Left cardiac atrium (tissue), 4 donors: Measurements from ENCODE around the gene FBLN7. TPM values are rescaled to one million over a fixed set of nuclear protein-coding genes. Genes with fewer than 3 reads are reported as not detected.
A peak's percentile ranks its signal among the peaks of the same experiment; 100 is the strongest.
"Not testable (repeated sequence)": the region's sequence is repeated elsewhere in the genome, so short reads cannot be mapped to it uniquely, and the experiment has no call there.

ENCODE experiments used
- ATAC-seq, 2 donors: fragments of 200-7000 bp; cut with Tn5 transposase; one replicate each; pipeline ENCODE4 v1.9.1; 2020; ENCODE audit warnings: mild to moderate bottlenecking in 2 of 2, moderate library complexity in 2 of 2
- DNase-seq: peaks from one replicate; pipeline ENCODE4 v3.0.0-alpha.2; 2020
- intact Hi-C, 2 donors: fragments of 100-400 bp; cut with DNase I; formaldehyde crosslinking; loops; one replicate each; pipeline versions ENCODE4 v1.14.1 to v1.15.1; 2022 to 2023
- long read RNA-seq: library from polyadenylated mRNA; unstranded; transcript quantifications from one replicate; pipeline ENCODE4 v2.0.0, GENCODE V29; 2021
- total RNA-seq, 2 donors: library from RNA; stranded (reverse); fragmentation: NEBNext Ultra II Directional; extraction: Animal tissue kit (Norgen Biotek cat#: 25700); gene quantifications; one replicate each; pipeline ENCODE4 v1.2.1, GENCODE V29; 2021
- donor health status: DM: no; HTN: yes; CAD: no.
- donor health status: DM: no; HTN: yes; CAD: no; lungs with severe emphysema.
- donor health status: DM: yes; HTN: yes; CAD: no.
- donor health status: Dilated cardiomyopathy.

Gene FBLN7, protein sequence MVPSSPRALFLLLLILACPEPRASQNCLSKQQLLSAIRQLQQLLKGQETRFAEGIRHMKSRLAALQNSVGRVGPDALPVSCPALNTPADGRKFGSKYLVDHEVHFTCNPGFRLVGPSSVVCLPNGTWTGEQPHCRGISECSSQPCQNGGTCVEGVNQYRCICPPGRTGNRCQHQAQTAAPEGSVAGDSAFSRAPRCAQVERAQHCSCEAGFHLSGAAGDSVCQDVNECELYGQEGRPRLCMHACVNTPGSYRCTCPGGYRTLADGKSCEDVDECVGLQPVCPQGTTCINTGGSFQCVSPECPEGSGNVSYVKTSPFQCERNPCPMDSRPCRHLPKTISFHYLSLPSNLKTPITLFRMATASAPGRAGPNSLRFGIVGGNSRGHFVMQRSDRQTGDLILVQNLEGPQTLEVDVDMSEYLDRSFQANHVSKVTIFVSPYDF
- 1 to 10 TPM; 1.1 to 2.3 TPM for total RNA-seq
- long read RNA-seq, partial matches to known transcripts, result 0 of 1 reads
- long read RNA-seq, other reads (novel, unspliced or antisense), result 1 of 1 reads

- ATAC-seq, result peak; percentile 63 to 74
- intact Hi-C loops, result no loop called here
These were observed at the start of gene FBLN7 for GRCh38 chr2:112138159-112139032. TSS of gene FBLN7 (plus strand) at chr2:112138385. CDS start at chr2:112138656, 271 bp downstream.

GRCh38 chr2:112089375-112089774, 48.8 kb upstream of the FBLN7 start:
- ATAC-seq (no peak), DNase-seq (no peak)
- intact Hi-C loops, result no loop called here

More at GRCh38 chr2:112138159-112139032, at the start of gene FBLN7:
- no peak for DNase-seq

DNA sequence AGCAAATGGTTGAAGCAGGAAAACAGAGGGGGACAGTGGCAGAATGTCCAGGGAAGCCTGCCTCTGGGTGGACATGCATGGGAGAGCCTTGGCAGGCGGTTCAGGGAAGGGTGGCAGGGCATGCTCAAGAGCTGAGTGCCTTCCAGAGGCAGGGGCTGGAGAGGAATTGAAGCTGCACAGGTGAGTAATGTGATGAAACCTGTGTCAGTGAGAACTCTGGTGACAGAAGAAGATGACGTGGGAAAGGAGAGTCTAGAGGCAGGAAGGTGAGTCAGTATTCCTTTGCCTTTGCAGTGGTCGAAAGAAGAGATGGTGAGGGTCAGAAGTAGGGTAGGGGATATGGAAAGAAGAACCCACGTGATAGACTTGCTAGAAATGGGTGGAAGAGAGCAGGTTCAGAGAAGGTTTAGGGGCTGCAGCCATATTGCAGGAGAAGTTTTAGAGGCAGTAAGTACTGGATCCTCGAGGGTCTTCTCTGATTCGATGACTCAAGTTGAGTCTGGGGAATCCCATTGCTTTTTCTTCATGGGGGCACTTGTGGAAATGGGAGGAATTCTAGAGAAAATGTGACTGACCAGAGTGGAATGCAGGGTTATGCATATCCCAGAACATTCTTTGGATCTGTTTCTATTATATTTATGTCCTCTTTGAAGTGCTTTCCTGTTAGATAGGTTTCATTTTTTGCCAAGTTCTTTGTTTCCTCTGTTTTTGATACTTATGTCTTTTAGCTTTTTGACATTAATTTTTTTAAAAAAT, 45.7 kb upstream of the FBLN7 start:
- no peak for DNase-seq
- no peak for ATAC-seq
- intact Hi-C loops, result no loop called here

DNA sequence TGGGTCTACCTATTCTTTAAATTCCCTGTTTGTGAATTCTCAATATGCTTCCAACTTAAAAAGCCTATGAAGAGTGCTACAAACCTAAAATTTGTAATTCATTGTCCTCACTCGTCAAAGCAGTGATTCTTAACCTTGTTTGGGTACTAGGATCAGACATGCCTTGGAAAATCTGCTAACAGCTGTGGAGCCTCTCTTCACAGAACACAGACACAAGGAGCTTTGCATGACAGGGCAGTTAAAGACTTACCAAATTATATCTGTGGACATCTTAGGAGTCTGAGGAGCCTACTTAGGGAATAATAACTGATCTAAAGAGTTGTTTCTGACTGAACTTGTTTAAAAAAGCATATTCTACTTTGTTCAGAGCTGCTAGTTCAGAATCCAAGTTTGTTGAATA, 45.0 kb upstream of the FBLN7 start:
- intact Hi-C loops, result no loop called here
- DNase-seq (no peak), ATAC-seq (no peak)

- intact Hi-C loops, result no loop called here
These were observed 42.5 kb upstream of the FBLN7 start for GRCh38 chr2:112095681-112096080.

DNA sequence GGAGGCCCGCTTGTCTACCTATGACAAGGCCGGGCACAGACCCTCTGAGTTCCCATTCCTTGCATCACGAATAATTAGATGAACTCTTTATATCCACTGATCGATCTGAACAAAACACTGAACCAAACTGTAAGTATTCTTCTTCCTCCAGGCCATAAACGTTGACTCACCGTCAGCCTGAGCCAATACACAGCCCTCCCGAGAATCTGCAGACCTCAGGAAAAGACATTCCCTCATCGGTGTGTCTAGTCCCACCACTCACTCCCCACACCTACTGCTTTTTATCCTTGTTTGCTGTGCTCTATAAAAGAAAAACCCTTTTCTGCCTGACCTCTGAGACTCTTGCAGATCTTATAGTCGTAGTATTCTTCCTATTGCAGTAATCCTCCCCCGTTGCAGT, 42.1 kb upstream of the FBLN7 start:
- ATAC-seq, result no peak
- intact Hi-C loops, result no loop called here
- no peak for DNase-seq

More at GRCh38 chr2:112095681-112096080, 42.5 kb upstream of the FBLN7 start:
- DNase-seq, result no peak
- no peak for ATAC-seq

DNA sequence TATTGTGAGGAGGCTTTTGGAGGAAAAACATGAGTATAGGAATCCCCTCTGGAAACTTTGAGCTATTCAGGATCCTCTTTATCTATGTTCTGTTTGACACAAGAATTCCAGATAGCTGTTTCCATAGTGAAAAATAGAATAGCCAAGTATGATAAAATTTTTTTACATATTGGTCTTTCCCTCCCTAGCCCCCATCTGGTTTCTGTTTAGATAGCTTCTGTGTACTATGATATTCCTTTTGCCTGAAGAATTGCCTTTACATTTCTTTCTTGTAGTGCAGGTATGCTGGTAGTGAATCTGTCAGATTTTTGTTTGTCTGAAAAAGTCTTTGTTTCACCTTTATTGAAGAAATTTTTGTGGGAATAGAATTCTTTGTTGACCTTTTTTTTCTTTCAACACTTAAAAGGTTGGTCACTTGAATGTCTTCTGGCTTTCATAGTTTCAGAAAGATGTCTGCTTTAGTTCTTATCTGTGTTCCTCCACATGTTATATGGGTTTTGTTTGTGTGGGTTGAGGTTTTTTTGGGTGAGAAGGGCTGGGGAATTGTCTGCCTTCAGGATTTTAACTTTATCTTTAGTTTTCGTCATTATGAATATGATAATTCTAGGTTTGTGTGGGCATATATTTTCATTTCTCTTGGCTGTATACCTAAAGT, 29.9 kb upstream of the FBLN7 start:
- DNase-seq (no peak), ATAC-seq (no peak)
- intact Hi-C loops, result no loop called here

DNA sequence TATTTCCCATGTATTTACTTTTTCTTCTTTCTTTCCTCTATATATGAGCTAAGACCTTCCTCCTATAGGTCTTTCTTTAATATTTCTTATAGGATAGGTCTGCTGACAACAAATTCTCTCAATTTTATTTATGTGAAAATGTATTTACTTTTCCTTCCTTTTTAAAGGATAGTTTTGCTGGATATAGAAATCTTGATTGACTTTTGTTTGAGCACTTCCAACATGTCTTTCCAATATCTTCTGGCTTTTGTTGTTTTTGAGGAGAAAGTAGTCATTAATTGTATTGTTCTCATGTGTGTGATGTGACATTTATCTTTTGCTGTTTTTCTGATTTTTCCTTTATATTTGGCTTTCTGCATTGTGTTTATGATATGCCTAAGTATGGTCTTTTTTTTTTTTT, 28.9 kb upstream of the FBLN7 start:
- DNase-seq (no peak), ATAC-seq (no peak)
- intact Hi-C loops, result no loop called here

- intact Hi-C loops, result no loop called here
- ATAC-seq (no peak), DNase-seq (no peak)
These were observed 27.2 kb upstream of the FBLN7 start for GRCh38 chr2:112110966-112111365.

DNA sequence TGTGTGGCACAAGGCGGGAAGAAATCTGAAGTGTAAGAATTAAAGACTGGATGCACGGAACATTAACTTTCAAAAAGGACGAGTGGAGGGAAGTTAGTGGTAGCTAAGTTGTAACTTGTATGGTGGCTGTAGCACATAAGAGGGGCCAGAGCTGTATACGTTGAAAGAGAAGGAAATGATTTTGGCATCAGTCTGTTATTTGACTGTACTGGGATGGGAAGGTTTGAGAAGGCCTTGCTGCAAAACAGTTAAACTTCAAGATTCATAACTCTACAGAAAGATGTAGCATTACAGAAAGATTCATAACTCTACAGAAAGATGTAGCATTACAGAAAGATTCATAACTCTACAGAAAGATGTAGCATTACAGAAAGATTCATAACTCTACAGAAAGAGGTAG, 24.8 kb upstream of the FBLN7 start:
- DNase-seq, intact Hi-C loops, ATAC-seq: not testable (repeated sequence)

DNA sequence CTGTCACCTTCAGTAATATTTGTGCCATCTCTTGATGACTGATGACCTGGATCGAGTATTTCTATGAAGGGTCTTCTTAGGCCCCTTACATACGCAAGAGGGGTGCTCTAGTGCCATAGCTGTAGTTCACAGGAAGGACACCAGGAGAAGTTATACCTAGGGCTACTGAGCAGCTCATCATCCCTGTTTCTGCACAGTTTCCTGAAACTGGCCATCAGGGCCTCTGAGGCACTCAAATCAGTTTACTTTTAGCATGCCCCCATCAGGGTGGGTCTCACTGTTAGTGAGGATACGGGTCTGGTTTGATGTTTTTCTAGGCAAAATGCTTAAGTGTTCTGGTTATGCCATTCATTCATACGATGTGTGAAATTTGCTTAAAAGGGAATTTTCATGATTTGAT, 20.0 kb upstream of the FBLN7 start:
- ATAC-seq (no peak), DNase-seq (no peak)
- intact Hi-C loops, result no loop called here

DNA sequence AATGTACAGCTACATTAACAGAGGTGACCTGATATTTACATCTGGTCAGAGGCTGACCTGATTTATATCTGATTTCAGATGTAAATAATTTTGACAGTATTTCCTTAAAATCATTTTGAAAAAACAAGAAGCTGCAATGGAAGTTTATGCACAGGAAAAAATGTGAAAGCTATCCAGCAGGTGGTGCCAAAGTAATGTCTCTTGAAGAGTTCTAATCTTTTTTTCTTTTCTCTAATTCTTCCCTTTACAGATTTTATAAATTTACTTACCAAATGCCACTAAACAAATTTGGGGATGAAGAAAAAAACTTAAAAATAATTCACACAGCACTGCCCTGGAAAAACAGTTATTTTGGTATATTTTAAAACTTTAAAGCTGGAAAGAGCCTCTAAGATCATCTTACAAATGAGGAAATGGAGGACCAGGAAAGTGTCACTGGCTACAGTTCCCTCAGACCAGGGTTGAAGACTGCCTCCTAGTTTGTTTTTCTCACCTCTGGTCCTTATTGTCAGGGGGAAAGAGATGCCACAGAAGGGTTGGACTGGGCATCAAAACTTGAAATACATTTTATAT, 16.4 kb upstream of the FBLN7 start:
- ATAC-seq (no peak), DNase-seq (no peak)
- intact Hi-C loops, result loop anchor here in 1 of 2 donors (5.0 to 10.0 kb wide), 2 partner anchors 133 to 311 kb away; partner anchors contain the start of genes RGPD8 and ZC3H8

DNA sequence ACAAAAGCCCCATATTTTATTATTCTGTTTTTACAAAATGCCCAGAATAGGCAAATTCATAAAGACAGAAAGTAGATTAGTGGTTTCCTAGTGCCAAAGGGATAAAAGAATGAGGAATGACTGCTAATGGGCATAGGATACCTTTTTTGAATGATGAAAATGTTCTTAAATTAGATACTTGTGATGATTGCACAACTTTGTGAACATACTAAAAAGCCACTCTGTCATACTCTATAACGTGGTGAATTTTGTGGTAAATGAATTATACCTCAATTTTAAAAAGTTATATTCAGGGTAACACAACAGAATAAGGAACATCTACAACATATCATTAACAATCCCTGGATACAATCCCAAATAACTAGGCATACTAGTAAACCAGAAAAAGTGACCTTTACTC, 9.1 kb upstream of the FBLN7 start:
- no peak for DNase-seq
- intact Hi-C loops, result loop anchor here in 1 of 2 donors (10.0 kb wide), 1 partner anchor 126 kb away; the partner anchor contains the start of gene ZC3H8
- ATAC-seq, result no peak

DNA sequence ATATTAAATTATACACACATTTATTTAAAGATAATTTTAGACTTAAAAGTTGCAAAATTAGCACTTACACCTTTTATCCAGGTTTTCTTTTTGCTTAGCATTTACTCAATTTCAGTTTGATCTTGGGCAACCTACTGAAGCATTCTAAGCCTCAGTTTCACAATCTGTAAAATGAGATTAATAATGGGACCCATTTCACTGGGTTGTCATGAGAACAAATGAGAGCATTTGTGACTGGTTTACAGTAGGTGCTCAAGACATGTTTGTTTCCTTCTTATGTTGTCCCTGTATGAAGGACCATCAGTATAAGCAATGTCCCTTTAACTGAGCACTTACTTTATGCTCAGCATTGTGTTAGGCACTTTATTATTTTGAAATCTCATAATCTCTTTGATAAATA, 4.8 kb upstream of the FBLN7 start:
- DNase-seq (no peak), ATAC-seq (no peak)
- intact Hi-C loops, result no loop called here

- DNase-seq, result no peak
- ATAC-seq, result no peak
- intact Hi-C loops, result no loop called here
These were observed 4.1 kb upstream of the FBLN7 start for GRCh38 chr2:112134120-112134519.

GRCh38 chr2:112136096-112136495, 2.1 kb upstream of the FBLN7 start:
- ATAC-seq (no peak), DNase-seq (no peak)
- intact Hi-C loops, result no loop called here

- DNase-seq, result no peak
- peak; percentile 42 to 45 for ATAC-seq
- intact Hi-C loops, result no loop called here
These were observed 548 bp upstream of the FBLN7 start for GRCh38 chr2:112137516-112138158.
